ENCODE results near the gene CD4. TPM values are rescaled to one million over a fixed set of nuclear protein-coding genes. Genes with fewer than 3 reads are reported as not detected.
A peak's percentile ranks its signal among the peaks of the same experiment; 100 is the strongest.
"Not testable (repeated sequence)": the region's sequence is repeated elsewhere in the genome, so short reads cannot be mapped to it uniquely, and the experiment has no call there.

Gene CD4
- 10 to 100 TPM; 42.0 to 76.9 (median 51.4) TPM for total RNA-seq

- peak; percentile 61 to 66 for ATAC-seq
- H3K36me3 Mint-ChIP-seq (ENCODE audit: insufficient read depth): peaks cover 2% of the 10 kb centered on the region
- no peaks in the 10 kb centered on the region for H3K9me3 Mint-ChIP-seq
- peak within 1 kb of the TSS; percentile 94 for H3K4me3 Mint-ChIP-seq
- peaks cover 63% of the 10 kb centered on the region for H3K4me1 Mint-ChIP-seq (ENCODE audit: low read depth)
- H3K27me3 Mint-ChIP-seq (ENCODE audit: low read depth): no peaks in the 10 kb centered on the region
- peak; percentile 58 for DNase-seq
Measured at GRCh38 chr12:6788972-6789924, at the start of gene CD4. Gene CD4 (plus strand): TSS chr12:6789528. CDS start chr12:6800139, 10,611 bp downstream.

- DNase-seq; ATAC-seq; H3K27me3 Mint-ChIP-seq (ENCODE audit: low read depth); H3K4me3 Mint-ChIP-seq; H3K9me3 Mint-ChIP-seq; H3K36me3 Mint-ChIP-seq (ENCODE audit: insufficient read depth): not testable (repeated sequence)
- H3K4me1 Mint-ChIP-seq (ENCODE audit: low read depth): peaks cover 20% of the 10 kb centered on the region
Measured at GRCh38 chr12:6742080-6742479, 47.2 kb upstream of the CD4 start.

GRCh38 chr12:6742834-6743233 lies 46.5 kb upstream of the CD4 start:
- ATAC-seq: peak; percentile 74 to 80
- DNase-seq: no peak
- Mint-ChIP-seq H3K36me3 (ENCODE audit: insufficient read depth) (peaks cover 5% of the 10 kb centered on the region), H3K4me3 (no peak overlapping the region), H3K4me1 (ENCODE audit: low read depth) (peaks cover 20% of the 10 kb centered on the region), H3K9me3 (peaks cover 4% of the 10 kb centered on the region), H3K27me3 (ENCODE audit: low read depth) (no peaks in the 10 kb centered on the region)

- peaks cover 20% of the 10 kb centered on the region for H3K4me1 Mint-ChIP-seq (ENCODE audit: low read depth)
- not testable (repeated sequence) for H3K9me3 Mint-ChIP-seq; H3K36me3 Mint-ChIP-seq (ENCODE audit: insufficient read depth); H3K4me3 Mint-ChIP-seq; H3K27me3 Mint-ChIP-seq (ENCODE audit: low read depth); DNase-seq
- ATAC-seq: peak; percentile 53 to 75
Measured at GRCh38 chr12:6743300-6743699, 46.0 kb upstream of the CD4 start.

- Mint-ChIP-seq H3K9me3 (peaks cover 4% of the 10 kb centered on the region), H3K4me3 (no peak overlapping the region), H3K4me1 (ENCODE audit: low read depth) (peaks cover 23% of the 10 kb centered on the region), H3K36me3 (ENCODE audit: insufficient read depth) (peaks cover 22% of the 10 kb centered on the region), H3K27me3 (ENCODE audit: low read depth) (no peaks in the 10 kb centered on the region)
- ATAC-seq (peak; percentile 49 to 56), DNase-seq (no peak)
Measured at GRCh38 chr12:6745741-6746525, 43.4 kb upstream of the CD4 start.

- Mint-ChIP-seq H3K4me3 (no peak overlapping the region), H3K9me3 (peaks cover 4% of the 10 kb centered on the region), H3K27me3 (ENCODE audit: low read depth) (no peaks in the 10 kb centered on the region), H3K36me3 (ENCODE audit: insufficient read depth) (peaks cover 25% of the 10 kb centered on the region), H3K4me1 (ENCODE audit: low read depth) (peaks cover 29% of the 10 kb centered on the region)
- no peak for DNase-seq
- no peak for ATAC-seq
Measured at GRCh38 chr12:6747216-6747615, 42.1 kb upstream of the CD4 start.

GRCh38 chr12:6748761-6749160 lies 40.6 kb upstream of the CD4 start:
- H3K27me3 Mint-ChIP-seq (ENCODE audit: low read depth): no peaks in the 10 kb centered on the region
- DNase-seq: no peak
- ATAC-seq: no peak
- H3K4me1 Mint-ChIP-seq (ENCODE audit: low read depth): peaks cover 25% of the 10 kb centered on the region
- H3K4me3 Mint-ChIP-seq: no peak overlapping the region
- H3K9me3 Mint-ChIP-seq: no peaks in the 10 kb centered on the region
- H3K36me3 Mint-ChIP-seq (ENCODE audit: insufficient read depth): peaks cover 25% of the 10 kb centered on the region

- Mint-ChIP-seq H3K36me3 (ENCODE audit: insufficient read depth) (peaks cover 25% of the 10 kb centered on the region), H3K4me1 (ENCODE audit: low read depth) (peaks cover 21% of the 10 kb centered on the region), H3K4me3 (no peak overlapping the region), H3K9me3 (no peaks in the 10 kb centered on the region), H3K27me3 (ENCODE audit: low read depth) (no peaks in the 10 kb centered on the region)
- no peak for DNase-seq
- no peak for ATAC-seq
Measured at GRCh38 chr12:6750506-6750905, 38.8 kb upstream of the CD4 start.

- ATAC-seq: no peak
- no peak for DNase-seq
Measured at GRCh38 chr12:6751767-6752166, 37.6 kb upstream of the CD4 start.

GRCh38 chr12:6752167-6752920 lies 37.0 kb upstream of the CD4 start:
- Mint-ChIP-seq H3K4me1 (ENCODE audit: low read depth) (peaks cover 14% of the 10 kb centered on the region), H3K9me3 (no peaks in the 10 kb centered on the region), H3K4me3 (peak overlapping the region; percentile 92), H3K36me3 (ENCODE audit: insufficient read depth) (peaks cover 25% of the 10 kb centered on the region), H3K27me3 (ENCODE audit: low read depth) (no peaks in the 10 kb centered on the region)
- DNase-seq (peak; percentile 29), ATAC-seq (peak in 1 of 2 donors; percentile 3)

More at GRCh38 chr12:6751767-6752166, 37.6 kb upstream of the CD4 start:
- Mint-ChIP-seq H3K4me3 (peak overlapping the region; percentile 92), H3K9me3 (no peaks in the 10 kb centered on the region), H3K36me3 (ENCODE audit: insufficient read depth) (peaks cover 25% of the 10 kb centered on the region), H3K27me3 (ENCODE audit: low read depth) (no peaks in the 10 kb centered on the region), H3K4me1 (ENCODE audit: low read depth) (peaks cover 16% of the 10 kb centered on the region)

GRCh38 chr12:6752921-6753771 lies 36.2 kb upstream of the CD4 start, which contains the start of gene MLF2:
Gene MLF2 (minus strand): TSS chr12:6753141. CDS start chr12:6752334, 807 bp downstream.
- Mint-ChIP-seq H3K4me1 (ENCODE audit: low read depth) (peaks cover 14% of the 10 kb centered on the region), H3K36me3 (ENCODE audit: insufficient read depth) (peaks cover 17% of the 10 kb centered on the region), H3K9me3 (no peaks in the 10 kb centered on the region), H3K27me3 (ENCODE audit: low read depth) (no peaks in the 10 kb centered on the region), H3K4me3 (peak within 1 kb of the TSS; percentile 92)
- ATAC-seq (peak; percentile 90 to 91), DNase-seq (peak; percentile 97)

- Mint-ChIP-seq H3K9me3 (no peaks in the 10 kb centered on the region), H3K36me3 (ENCODE audit: insufficient read depth) (peaks cover 12% of the 10 kb centered on the region), H3K4me1 (ENCODE audit: low read depth) (peaks cover 14% of the 10 kb centered on the region), H3K4me3 (peak overlapping the region; percentile 92), H3K27me3 (ENCODE audit: low read depth) (no peaks in the 10 kb centered on the region)
- DNase-seq (no peak), ATAC-seq (no peak)
Measured at GRCh38 chr12:6753772-6754356, 35.5 kb upstream of the CD4 start.

GRCh38 chr12:6754411-6754810 lies 34.9 kb upstream of the CD4 start:
- Mint-ChIP-seq H3K4me3 (no peak overlapping the region), H3K36me3 (ENCODE audit: insufficient read depth) (peaks cover 7% of the 10 kb centered on the region), H3K9me3 (no peaks in the 10 kb centered on the region), H3K4me1 (ENCODE audit: low read depth) (peaks cover 14% of the 10 kb centered on the region), H3K27me3 (ENCODE audit: low read depth) (no peaks in the 10 kb centered on the region)
- DNase-seq (no peak), ATAC-seq (no peak)
